Occipital lobe (tissue), 1 donor: ENCODE results near the gene MYO1A. TPM values are rescaled to one million over a fixed set of nuclear protein-coding genes. Genes with fewer than 3 reads are reported as not detected.

Experiments used
- total RNA-seq: library from RNA; depleted of rRNA; stranded (reverse); fragments of >200 nt; gene quantifications from one replicate; pipeline ENCODE4 v1.2.3, GENCODE V29; 2014

The MYO1A gene
- total RNA-seq, 1 donor from 2014 or later, result not detected

Other genes starting within 250 kb of the MYO1A start
- 0.31 TPM for gene SDR9C7, start 115.7 kb downstream of the MYO1A start, total RNA-seq
- 0.62 TPM for gene RDH16, start 92.5 kb downstream of the MYO1A start, total RNA-seq
- 10.6 TPM for gene ZBTB39, start 43.6 kb downstream of the MYO1A start, total RNA-seq
- 1.6 TPM for gene TAC3, start 33.6 kb downstream of the MYO1A start, total RNA-seq
- gene NEMP1, start 28.7 kb upstream of the MYO1A start, total RNA-seq, result 7.6 TPM
- 33.2 TPM for gene NAB2, start 39.0 kb upstream of the MYO1A start, total RNA-seq
- 4.7 TPM for gene STAT6, start 61.2 kb upstream of the MYO1A start, total RNA-seq
- 65.4 TPM for gene LRP1, start 78.4 kb upstream of the MYO1A start, total RNA-seq
- gene LRP1-AS, start 97.5 kb upstream of the MYO1A start, total RNA-seq, result not detected
- 0.78 TPM for gene NXPH4, start 166.7 kb upstream of the MYO1A start, total RNA-seq
- gene SHMT2, start 179.6 kb upstream of the MYO1A start, total RNA-seq, result 36.2 TPM
- gene STAC3, start 201.1 kb upstream of the MYO1A start, total RNA-seq, result 0.94 TPM